ENCODE measurements around the gene CACUL1. TPM values are rescaled to one million over a fixed set of nuclear protein-coding genes. Genes with fewer than 3 reads are reported as not detected.

Gene CACUL1
- total RNA-seq, 2 experiments from 2014 or later, result 12.0 to 27.6 TPM

DNA sequence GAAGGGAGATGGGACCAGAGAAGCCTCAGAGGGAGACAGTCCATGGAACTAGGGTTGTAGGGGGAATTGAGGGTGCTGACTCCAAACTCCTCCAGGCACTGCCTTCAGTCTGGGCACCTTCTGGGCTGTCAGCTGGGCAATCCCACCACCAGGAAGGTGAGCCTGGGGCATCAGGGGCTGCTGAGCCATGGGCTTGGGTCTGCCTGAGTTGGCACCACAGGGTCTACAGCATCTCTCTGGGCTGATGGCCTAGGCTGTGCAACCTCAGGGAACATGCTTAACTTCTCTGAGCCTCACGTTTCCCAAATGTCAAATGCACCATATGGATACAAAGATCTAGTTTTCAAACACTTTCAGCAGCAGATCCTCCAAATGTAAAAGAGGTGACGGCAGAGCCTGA lies 112.5 kb downstream of the CACUL1 start:
- Histone ChIP-seq H3K79me2 (ENCODE audit: insufficient read depth, low read depth, low read length) (no peaks in the 10 kb centered on the region), H4K20me1 (ENCODE audit: insufficient read depth, low read length) (no peaks in the 10 kb centered on the region), H3K9me2 (ENCODE audit: insufficient read depth, low read length) (no peaks in the 10 kb centered on the region), H3K36me3 (ENCODE audit: insufficient read depth, low read length) (no peaks in the 10 kb centered on the region), H3K9me3 (ENCODE audit: low read length) (no peaks in the 10 kb centered on the region), H2AFZ (ENCODE audit: low read length) (no peak overlapping the region), H3K4me1 (ENCODE audit: insufficient read depth, low read length, poor library complexity, severe bottlenecking) (no peaks in the 10 kb centered on the region), H3K4me3 (ENCODE audit: low read depth, low read length, poor library complexity, severe bottlenecking) (no peak overlapping the region), H3K4me2 (ENCODE audit: low read length) (no peak overlapping the region), H3K27ac (ENCODE audit: low read depth, low read length, poor library complexity, severe bottlenecking) (no peak overlapping the region)
- no peak for DNase-seq (ENCODE audit: low spot score)
- intact Hi-C loops (cut with micrococcal nuclease; ENCODE audit: unreplicated experiment), result no loop called here
- ChIA-PET POLR2A (no interaction called here), CTCF (ENCODE audit: unreplicated experiment) (no interaction called here)
- no peak for TF ChIP-seq EZH2phosphoT487 (IDR thresholded peaks at IDR 0.05; ENCODE audit: borderline replicate concordance, low read depth, low read length)
- TF ChIP-seq, protein P1, sequence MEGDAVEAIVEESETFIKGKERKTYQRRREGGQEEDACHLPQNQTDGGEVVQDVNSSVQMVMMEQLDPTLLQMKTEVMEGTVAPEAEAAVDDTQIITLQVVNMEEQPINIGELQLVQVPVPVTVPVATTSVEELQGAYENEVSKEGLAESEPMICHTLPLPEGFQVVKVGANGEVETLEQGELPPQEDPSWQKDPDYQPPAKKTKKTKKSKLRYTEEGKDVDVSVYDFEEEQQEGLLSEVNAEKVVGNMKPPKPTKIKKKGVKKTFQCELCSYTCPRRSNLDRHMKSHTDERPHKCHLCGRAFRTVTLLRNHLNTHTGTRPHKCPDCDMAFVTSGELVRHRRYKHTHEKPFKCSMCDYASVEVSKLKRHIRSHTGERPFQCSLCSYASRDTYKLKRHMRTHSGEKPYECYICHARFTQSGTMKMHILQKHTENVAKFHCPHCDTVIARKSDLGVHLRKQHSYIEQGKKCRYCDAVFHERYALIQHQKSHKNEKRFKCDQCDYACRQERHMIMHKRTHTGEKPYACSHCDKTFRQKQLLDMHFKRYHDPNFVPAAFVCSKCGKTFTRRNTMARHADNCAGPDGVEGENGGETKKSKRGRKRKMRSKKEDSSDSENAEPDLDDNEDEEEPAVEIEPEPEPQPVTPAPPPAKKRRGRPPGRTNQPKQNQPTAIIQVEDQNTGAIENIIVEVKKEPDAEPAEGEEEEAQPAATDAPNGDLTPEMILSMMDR (conservative IDR thresholded peaks at IDR 0.05; ENCODE audit: low read length), result no peak
- BruUV-seq (replicated peaks), result no TSS peak

DNA sequence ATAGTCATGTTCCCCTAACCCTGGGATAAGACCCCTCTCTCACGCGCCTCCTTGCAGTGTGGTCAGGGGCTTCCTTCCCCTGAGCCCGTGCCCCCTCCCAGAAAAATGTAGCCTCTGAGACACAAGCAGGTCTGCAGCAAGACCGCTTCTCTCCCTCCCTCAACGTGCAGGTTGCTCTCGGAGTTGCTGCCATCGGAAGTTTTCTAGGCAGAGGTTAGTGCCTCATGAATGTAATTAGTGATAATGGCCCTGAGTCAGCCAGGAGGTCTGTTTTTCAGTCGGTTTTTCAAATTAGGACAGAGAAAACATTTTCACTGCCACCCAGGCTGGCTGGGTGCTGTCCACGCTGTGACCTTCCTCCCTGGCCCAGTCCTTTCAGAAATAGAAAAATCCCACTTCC lies 116.1 kb downstream of the CACUL1 start:
- Histone ChIP-seq H3K9me2 (ENCODE audit: insufficient read depth, low read length) (no peaks in the 10 kb centered on the region), H3K4me2 (ENCODE audit: low read length) (no peak overlapping the region), H2AFZ (ENCODE audit: low read length) (no peak overlapping the region), H3K79me2 (ENCODE audit: insufficient read depth, low read depth, low read length) (no peaks in the 10 kb centered on the region), H3K4me1 (ENCODE audit: insufficient read depth, low read length, poor library complexity, severe bottlenecking) (no peaks in the 10 kb centered on the region), H3K4me3 (ENCODE audit: low read depth, low read length, poor library complexity, severe bottlenecking) (no peak overlapping the region), H3K36me3 (ENCODE audit: insufficient read depth, low read length) (no peaks in the 10 kb centered on the region), H4K20me1 (ENCODE audit: insufficient read depth, low read length) (no peaks in the 10 kb centered on the region), H3K27ac (ENCODE audit: low read depth, low read length, poor library complexity, severe bottlenecking) (no peak overlapping the region), H3K9me3 (ENCODE audit: low read length) (no peaks in the 10 kb centered on the region)
- ChIA-PET POLR2A (interaction anchor here (0.7 kb wide), 1 partner anchor 26 kb away, joined by 3 read pairs; no protein-coding TSS in a partner anchor), CTCF (ENCODE audit: unreplicated experiment) (no interaction called here)
- intact Hi-C loops (cut with micrococcal nuclease; ENCODE audit: unreplicated experiment), result no loop called here
- TF ChIP-seq EZH2phosphoT487 (IDR thresholded peaks at IDR 0.05; ENCODE audit: borderline replicate concordance, low read depth, low read length), result no peak
- TF ChIP-seq, protein P1 (conservative IDR thresholded peaks at IDR 0.05; ENCODE audit: low read length), result no peak
- BruUV-seq (replicated peaks), result no TSS peak
- DNase-seq (ENCODE audit: low spot score), result no peak

DNA sequence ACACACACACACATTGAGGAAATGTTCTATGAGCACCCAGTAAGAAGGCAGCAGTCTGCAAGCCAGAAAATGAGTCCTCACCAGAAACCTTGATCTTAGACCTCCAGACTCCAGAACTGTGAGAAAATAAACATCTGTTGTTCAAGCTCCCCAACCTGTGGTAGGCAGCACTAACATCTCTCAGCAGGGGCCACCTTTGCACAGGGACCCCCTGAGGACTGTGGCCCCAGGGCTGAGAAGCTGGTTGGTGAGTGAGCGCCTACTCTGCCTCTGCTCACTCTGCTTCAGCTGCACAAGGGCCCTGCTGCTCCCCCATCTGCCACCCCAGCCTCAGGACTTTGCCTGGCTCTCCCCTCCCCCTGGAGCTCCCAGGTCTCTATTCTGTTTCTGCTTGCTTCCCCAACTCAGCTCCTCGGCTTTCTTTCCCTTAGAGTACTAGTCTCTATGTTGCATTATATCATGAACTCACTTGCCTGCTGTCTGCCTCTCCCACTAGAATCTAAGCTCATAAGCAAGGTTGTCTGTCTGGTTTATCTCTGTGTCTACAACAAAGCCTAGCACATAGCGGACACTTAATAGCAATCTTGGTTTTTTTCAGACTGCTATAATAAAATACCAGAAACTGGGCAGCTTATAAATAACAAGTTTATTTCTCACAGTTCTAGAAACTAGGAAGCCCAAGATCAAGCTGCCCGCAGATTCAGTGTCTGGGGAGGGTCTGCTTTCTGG lies 118.9 kb downstream of the CACUL1 start:
- Histone ChIP-seq H3K9me3 (ENCODE audit: low read length) (no peaks in the 10 kb centered on the region), H3K27ac (ENCODE audit: low read depth, low read length, poor library complexity, severe bottlenecking) (no peak overlapping the region), H3K9me2 (ENCODE audit: insufficient read depth, low read length) (no peaks in the 10 kb centered on the region), H3K79me2 (ENCODE audit: insufficient read depth, low read depth, low read length) (no peaks in the 10 kb centered on the region), H3K36me3 (ENCODE audit: insufficient read depth, low read length) (no peaks in the 10 kb centered on the region), H3K4me1 (ENCODE audit: insufficient read depth, low read length, poor library complexity, severe bottlenecking) (no peaks in the 10 kb centered on the region), H4K20me1 (ENCODE audit: insufficient read depth, low read length) (no peaks in the 10 kb centered on the region), H3K4me3 (ENCODE audit: low read depth, low read length, poor library complexity, severe bottlenecking) (no peak overlapping the region), H3K4me2 (ENCODE audit: low read length) (no peak overlapping the region), H2AFZ (ENCODE audit: low read length) (no peak overlapping the region)
- BruUV-seq (replicated peaks), result no TSS peak
- CTCF ChIA-PET (ENCODE audit: unreplicated experiment), result no interaction called here
- POLR2A ChIA-PET, result interaction anchor here (0.7 to 1.3 kb wide), 2 partner anchors 9 to 57 kb away, joined by 3 to 5 read pairs; no protein-coding TSS in a partner anchor
- intact Hi-C loops (cut with micrococcal nuclease; ENCODE audit: unreplicated experiment), result no loop called here
- DNase-seq (ENCODE audit: low spot score), result no peak
- TF ChIP-seq, protein P1 (conservative IDR thresholded peaks at IDR 0.05; ENCODE audit: low read length), result no peak
